ENCODE measurements around the gene SYN1.

DNA sequence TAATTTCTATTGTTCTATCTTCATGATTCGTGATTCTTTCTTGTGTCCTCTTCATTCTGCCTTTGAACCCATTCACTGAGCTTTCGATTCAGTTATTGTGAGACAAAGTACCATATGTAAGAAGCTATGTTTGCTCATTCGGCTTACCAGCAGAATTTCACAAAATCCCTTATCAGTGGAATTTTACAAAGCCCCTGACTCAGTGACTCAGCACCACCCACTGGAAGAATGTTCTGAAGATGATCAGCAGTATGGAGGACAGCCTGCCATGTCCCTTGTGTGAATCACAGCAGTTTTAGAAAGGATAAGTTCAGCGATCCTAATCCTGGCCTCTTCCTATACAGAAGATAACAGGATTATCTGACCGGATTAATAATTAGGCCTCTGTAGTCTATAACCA, 45.1 kb upstream of the SYN1 start:
- TF ChIP-seq, protein P1, sequence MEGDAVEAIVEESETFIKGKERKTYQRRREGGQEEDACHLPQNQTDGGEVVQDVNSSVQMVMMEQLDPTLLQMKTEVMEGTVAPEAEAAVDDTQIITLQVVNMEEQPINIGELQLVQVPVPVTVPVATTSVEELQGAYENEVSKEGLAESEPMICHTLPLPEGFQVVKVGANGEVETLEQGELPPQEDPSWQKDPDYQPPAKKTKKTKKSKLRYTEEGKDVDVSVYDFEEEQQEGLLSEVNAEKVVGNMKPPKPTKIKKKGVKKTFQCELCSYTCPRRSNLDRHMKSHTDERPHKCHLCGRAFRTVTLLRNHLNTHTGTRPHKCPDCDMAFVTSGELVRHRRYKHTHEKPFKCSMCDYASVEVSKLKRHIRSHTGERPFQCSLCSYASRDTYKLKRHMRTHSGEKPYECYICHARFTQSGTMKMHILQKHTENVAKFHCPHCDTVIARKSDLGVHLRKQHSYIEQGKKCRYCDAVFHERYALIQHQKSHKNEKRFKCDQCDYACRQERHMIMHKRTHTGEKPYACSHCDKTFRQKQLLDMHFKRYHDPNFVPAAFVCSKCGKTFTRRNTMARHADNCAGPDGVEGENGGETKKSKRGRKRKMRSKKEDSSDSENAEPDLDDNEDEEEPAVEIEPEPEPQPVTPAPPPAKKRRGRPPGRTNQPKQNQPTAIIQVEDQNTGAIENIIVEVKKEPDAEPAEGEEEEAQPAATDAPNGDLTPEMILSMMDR (conservative IDR thresholded peaks at IDR 0.05 in 1 of 2, IDR thresholded peaks at IDR 0.05 in 1 of 2; ENCODE audit: extremely low read depth in 1 of 2, insufficient read depth in 1 of 2, low read depth in 1 of 2, low read length in 2 of 2): no peak
- no peak for TF ChIP-seq EZH2 (IDR thresholded peaks at IDR 0.05; ENCODE audit: borderline replicate concordance, low read length)

Data from mammary epithelial cell (primary cell).